ENCODE data around the gene CCR7. TPM values are rescaled to one million over a fixed set of nuclear protein-coding genes. Genes with fewer than 3 reads are reported as not detected.

The CCR7 gene
- total RNA-seq, 1 experiment from 2014 or later = 0.57 TPM

DNA sequence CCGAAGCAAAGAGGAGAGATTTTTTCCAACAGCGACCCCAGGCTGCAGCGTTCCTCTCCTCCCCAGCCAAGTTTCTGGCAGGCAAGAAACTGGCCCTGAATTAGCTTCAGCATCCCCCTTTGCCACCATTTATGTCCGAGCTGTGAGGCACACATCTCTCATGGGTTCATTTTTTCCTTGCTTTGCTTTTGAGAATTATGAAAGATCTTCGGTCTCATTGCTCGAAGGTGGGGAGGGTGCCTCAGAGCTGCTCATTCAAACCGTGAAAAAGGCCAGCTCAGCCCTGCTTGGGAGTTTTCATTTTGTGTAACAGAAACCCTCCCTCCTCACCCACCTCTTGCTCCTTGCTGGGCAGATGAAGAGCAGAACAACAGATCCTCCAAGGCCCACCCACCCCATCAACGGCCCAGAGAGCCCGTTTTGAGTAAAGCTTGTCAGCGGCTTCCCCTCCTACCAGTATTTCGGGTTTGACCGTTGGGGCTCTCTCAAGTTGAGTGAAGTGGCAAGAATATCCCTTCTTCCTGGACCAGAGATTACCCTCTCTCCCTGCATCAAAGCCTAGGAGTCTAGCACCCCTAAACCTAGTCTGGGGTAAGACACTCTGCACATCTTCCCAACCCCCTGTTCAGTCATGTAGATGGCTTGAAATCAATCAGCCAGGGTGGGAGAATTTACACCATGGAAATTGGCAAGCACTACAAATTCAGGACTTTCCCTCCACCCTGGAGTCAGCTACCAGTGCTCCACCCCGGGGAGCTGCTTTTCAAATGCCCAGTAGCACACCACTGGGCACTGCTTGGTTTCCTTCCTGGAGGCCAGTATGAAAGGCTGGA is 1.8 kb downstream of the CCR7 start:
- ChIA-PET POLR2A (no interaction called here), CTCF (interaction anchor here (0.8 to 2.8 kb wide), 7 partner anchors 29 to 204 kb away, joined by 3 to 14 read pairs (median 4); partner anchors contain the start of gene GJD3)
- no peak for ATAC-seq
- H3K27ac Mint-ChIP-seq = no peak overlapping the region
- peaks cover 18% of the 10 kb centered on the region for H3K9me3 Mint-ChIP-seq
- peaks cover 46% of the 10 kb centered on the region for H3K4me1 Mint-ChIP-seq
- H3K4me3 Mint-ChIP-seq = no peak overlapping the region
- peaks cover 4% of the 10 kb centered on the region; the same call in 1 of the 2 replicates for H3K27me3 Mint-ChIP-seq (ENCODE audit: low read depth)
- peaks cover 9% of the 10 kb centered on the region for H3K36me3 Mint-ChIP-seq
- DNase-seq (ENCODE audit: low spot score) = no peak
- TF ChIP-seq, protein P1, sequence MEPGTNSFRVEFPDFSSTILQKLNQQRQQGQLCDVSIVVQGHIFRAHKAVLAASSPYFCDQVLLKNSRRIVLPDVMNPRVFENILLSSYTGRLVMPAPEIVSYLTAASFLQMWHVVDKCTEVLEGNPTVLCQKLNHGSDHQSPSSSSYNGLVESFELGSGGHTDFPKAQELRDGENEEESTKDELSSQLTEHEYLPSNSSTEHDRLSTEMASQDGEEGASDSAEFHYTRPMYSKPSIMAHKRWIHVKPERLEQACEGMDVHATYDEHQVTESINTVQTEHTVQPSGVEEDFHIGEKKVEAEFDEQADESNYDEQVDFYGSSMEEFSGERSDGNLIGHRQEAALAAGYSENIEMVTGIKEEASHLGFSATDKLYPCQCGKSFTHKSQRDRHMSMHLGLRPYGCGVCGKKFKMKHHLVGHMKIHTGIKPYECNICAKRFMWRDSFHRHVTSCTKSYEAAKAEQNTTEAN (CRISPR knock-in tag; IDR thresholded peaks at IDR 0.05) = no peak
- TF ChIP-seq, protein P2, sequence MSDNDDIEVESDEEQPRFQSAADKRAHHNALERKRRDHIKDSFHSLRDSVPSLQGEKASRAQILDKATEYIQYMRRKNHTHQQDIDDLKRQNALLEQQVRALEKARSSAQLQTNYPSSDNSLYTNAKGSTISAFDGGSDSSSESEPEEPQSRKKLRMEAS (CRISPR knock-in tag; IDR thresholded peaks at IDR 0.05) = no peak
- TF ChIP-seq JAZF1 (CRISPR knock-in tag; IDR thresholded peaks at IDR 0.05) (no peak), TCF7 (CRISPR knock-in tag; IDR thresholded peaks at IDR 0.05; ENCODE audit: low read depth) (no peak), FOXK1 (CRISPR knock-in tag; IDR thresholded peaks at IDR 0.05) (no peak), TEAD1 (CRISPR knock-in tag; IDR thresholded peaks at IDR 0.05) (no peak), NFATC4 (CRISPR knock-in tag; IDR thresholded peaks at IDR 0.05) (no peak), ZNF671 (CRISPR knock-in tag; IDR thresholded peaks at IDR 0.05) (no peak), IRF2 (CRISPR knock-in tag; IDR thresholded peaks at IDR 0.05; ENCODE audit: borderline replicate concordance, low read depth) (no peak), MXD4 (CRISPR knock-in tag; IDR thresholded peaks at IDR 0.05; ENCODE audit: borderline replicate concordance) (no peak), RELA (CRISPR knock-in tag; IDR thresholded peaks at IDR 0.05; ENCODE audit: borderline replicate concordance) (no peak), FOXJ3 (CRISPR knock-in tag; IDR thresholded peaks at IDR 0.05; ENCODE audit: borderline replicate concordance) (no peak), RORB (CRISPR knock-in tag; IDR thresholded peaks at IDR 0.05) (no peak), ZNF219 (CRISPR knock-in tag; IDR thresholded peaks at IDR 0.05; ENCODE audit: borderline replicate concordance) (no peak)
- TF ChIP-seq, protein P3, sequence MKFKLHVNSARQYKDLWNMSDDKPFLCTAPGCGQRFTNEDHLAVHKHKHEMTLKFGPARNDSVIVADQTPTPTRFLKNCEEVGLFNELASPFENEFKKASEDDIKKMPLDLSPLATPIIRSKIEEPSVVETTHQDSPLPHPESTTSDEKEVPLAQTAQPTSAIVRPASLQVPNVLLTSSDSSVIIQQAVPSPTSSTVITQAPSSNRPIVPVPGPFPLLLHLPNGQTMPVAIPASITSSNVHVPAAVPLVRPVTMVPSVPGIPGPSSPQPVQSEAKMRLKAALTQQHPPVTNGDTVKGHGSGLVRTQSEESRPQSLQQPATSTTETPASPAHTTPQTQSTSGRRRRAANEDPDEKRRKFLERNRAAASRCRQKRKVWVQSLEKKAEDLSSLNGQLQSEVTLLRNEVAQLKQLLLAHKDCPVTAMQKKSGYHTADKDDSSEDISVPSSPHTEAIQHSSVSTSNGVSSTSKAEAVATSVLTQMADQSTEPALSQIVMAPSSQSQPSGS (CRISPR knock-in tag; IDR thresholded peaks at IDR 0.05; ENCODE audit: borderline replicate concordance, low read depth) = no peak
- TF ChIP-seq, protein P4, sequence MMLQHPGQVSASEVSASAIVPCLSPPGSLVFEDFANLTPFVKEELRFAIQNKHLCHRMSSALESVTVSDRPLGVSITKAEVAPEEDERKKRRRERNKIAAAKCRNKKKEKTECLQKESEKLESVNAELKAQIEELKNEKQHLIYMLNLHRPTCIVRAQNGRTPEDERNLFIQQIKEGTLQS (CRISPR knock-in tag; conservative IDR thresholded peaks at IDR 0.05) = no peak
- TF ChIP-seq, protein P5, sequence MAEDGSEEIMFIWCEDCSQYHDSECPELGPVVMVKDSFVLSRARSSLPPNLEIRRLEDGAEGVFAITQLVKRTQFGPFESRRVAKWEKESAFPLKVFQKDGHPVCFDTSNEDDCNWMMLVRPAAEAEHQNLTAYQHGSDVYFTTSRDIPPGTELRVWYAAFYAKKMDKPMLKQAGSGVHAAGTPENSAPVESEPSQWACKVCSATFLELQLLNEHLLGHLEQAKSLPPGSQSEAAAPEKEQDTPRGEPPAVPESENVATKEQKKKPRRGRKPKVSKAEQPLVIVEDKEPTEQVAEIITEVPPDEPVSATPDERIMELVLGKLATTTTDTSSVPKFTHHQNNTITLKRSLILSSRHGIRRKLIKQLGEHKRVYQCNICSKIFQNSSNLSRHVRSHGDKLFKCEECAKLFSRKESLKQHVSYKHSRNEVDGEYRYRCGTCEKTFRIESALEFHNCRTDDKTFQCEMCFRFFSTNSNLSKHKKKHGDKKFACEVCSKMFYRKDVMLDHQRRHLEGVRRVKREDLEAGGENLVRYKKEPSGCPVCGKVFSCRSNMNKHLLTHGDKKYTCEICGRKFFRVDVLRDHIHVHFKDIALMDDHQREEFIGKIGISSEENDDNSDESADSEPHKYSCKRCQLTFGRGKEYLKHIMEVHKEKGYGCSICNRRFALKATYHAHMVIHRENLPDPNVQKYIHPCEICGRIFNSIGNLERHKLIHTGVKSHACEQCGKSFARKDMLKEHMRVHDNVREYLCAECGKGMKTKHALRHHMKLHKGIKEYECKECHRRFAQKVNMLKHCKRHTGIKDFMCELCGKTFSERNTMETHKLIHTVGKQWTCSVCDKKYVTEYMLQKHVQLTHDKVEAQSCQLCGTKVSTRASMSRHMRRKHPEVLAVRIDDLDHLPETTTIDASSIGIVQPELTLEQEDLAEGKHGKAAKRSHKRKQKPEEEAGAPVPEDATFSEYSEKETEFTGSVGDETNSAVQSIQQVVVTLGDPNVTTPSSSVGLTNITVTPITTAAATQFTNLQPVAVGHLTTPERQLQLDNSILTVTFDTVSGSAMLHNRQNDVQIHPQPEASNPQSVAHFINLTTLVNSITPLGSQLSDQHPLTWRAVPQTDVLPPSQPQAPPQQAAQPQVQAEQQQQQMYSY (CRISPR knock-in tag; IDR thresholded peaks at IDR 0.05) = no peak
- TF ChIP-seq, protein P6, sequence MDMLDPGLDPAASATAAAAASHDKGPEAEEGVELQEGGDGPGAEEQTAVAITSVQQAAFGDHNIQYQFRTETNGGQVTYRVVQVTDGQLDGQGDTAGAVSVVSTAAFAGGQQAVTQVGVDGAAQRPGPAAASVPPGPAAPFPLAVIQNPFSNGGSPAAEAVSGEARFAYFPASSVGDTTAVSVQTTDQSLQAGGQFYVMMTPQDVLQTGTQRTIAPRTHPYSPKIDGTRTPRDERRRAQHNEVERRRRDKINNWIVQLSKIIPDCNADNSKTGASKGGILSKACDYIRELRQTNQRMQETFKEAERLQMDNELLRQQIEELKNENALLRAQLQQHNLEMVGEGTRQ (CRISPR knock-in tag; IDR thresholded peaks at IDR 0.05) = no peak
